K562 (cell line): Measurements from ENCODE around the gene GPRC6A. TPM values are rescaled to one million over a fixed set of nuclear protein-coding genes. Genes with fewer than 3 reads are reported as not detected.

Source experiments
- ATAC-seq: fragments of 200-7000 bp; cut with Tn5 transposase; 3 replicates; pipeline ENCODE4 v1.9.1; 2020; ENCODE audit warnings: moderate library complexity
- BruUV-seq: library from RNA; stranded (reverse); fragments of 400-500 nt; replicated peaks from 2 replicates; lab custom pipeline; 2021; lab: Mats Ljungman, UMichigan
- CTCF ChIA-PET: fragments of 300-600 bp; formaldehyde crosslinking; extraction: SDS; loops from one replicate; lab custom pipeline; 2021; ENCODE audit warnings: low intra/inter-chr PET ratio; lab: Yijun Ruan, JAX
- POLR2A ChIA-PET: fragments of 300-600, 350-650 bp; sonication (Branson Sonifier 250); formaldehyde crosslinking; extraction: SDS; loops from one replicate; lab custom pipeline; 2021; ENCODE audit warnings: antibody characterized with exemption, inconsistent platforms; lab: Yijun Ruan, JAX
- DNase-seq, 4 experiments: peaks; one replicate each; pipeline versions ENCODE4 v3.0.0 to v3.0.0-alpha.2; 2011 to 2018; ENCODE audit warnings: low spot score in 3 of 4, mixed read lengths in 3 of 4; ENCODE audit errors: extremely low read depth in 1 of 4
- FAIRE-seq: peaks from 2 replicates; lab custom pipeline; 2011; peaks lifted over from hg19 to GRCh38; lab: Jason Lieb, UNC
- H2AFZ ChIP-seq: 2 replicates; pipeline ENCODE4 v1.6.0; 2011; ENCODE audit warnings: low read depth, low read length, control low read depth, inconsistent platforms
- H3K27ac ChIP-seq: fragments of 200-600 bp; 3 replicates; pipeline ENCODE4 v1.8.0; 2011; ENCODE audit warnings: low read depth, mild to moderate bottlenecking, control low read depth, inconsistent platforms, low read length, moderate library complexity, mixed read lengths; ENCODE audit errors: extremely low read depth
- H3K27me3 ChIP-seq, 2 experiments: fragments of 300-600 bp in 1 of 2; 2 replicates in 1 of 2; 3 replicates in 1 of 2; pipeline versions ENCODE4 v1.6.0 to v1.8.0; 2011; ENCODE audit warnings: inconsistent platforms in 2 of 2, low read length in 2 of 2, mild to moderate bottlenecking in 1 of 2, mixed read lengths in 1 of 2, moderate library complexity in 1 of 2; ENCODE audit not compliant: control insufficient read depth in 2 of 2, insufficient read depth in 2 of 2
- H3K36me3 ChIP-seq: fragments of 300-600 bp; 3 replicates; pipeline ENCODE4 v1.8.0; 2011; ENCODE audit warnings: mild to moderate bottlenecking, low read length, inconsistent platforms; ENCODE audit not compliant: control insufficient read depth, insufficient read depth
- H3K4me1 ChIP-seq, 2 experiments: fragments of 200-600 bp in 1 of 2; replicated peaks in 1 of 2; 2 replicates in 1 of 2; 3 replicates in 1 of 2; pipeline versions ENCODE4 v1.5.1 to v1.8.0; 2011; ENCODE audit warnings: inconsistent platforms in 2 of 2, low read length in 2 of 2, mild to moderate bottlenecking in 1 of 2, mixed read lengths in 1 of 2, moderate library complexity in 1 of 2; ENCODE audit not compliant: control insufficient read depth in 2 of 2, insufficient read depth in 2 of 2
- H3K4me2 ChIP-seq: 2 replicates; pipeline ENCODE4 v1.6.1; 2011; ENCODE audit warnings: low read length, control low read depth, inconsistent platforms, mixed read lengths; ENCODE audit not compliant: insufficient read depth
- H3K4me3 ChIP-seq: fragments of 200-600 bp; sonication (generic), shearing (Covaris generic); 2 replicates; pipeline ENCODE4 v1.5.1; 2016; ENCODE audit warnings: control low read depth, inconsistent platforms
- H3K79me2 ChIP-seq: fragments of 200-600 bp; 3 replicates; pipeline ENCODE4 v1.8.0; 2011; ENCODE audit warnings: low read length, inconsistent platforms; ENCODE audit not compliant: control insufficient read depth, insufficient read depth
- H3K9ac ChIP-seq, 2 experiments: 2 replicates each; pipeline versions ENCODE4 v1.6.0 to v1.6.1; 2011; ENCODE audit warnings: low read depth in 2 of 2, low read length in 2 of 2, control low read depth in 1 of 2, inconsistent platforms in 1 of 2, mild to moderate bottlenecking in 1 of 2, mixed read lengths in 1 of 2; ENCODE audit not compliant: insufficient read depth in 1 of 2
- H3K9me1 ChIP-seq: one replicate; pipeline ENCODE4 v1.6.0; 2011; ENCODE audit warnings: inconsistent platforms, mild to moderate bottlenecking, low read length, moderate library complexity; ENCODE audit not compliant: control insufficient read depth, insufficient read depth
- H3K9me3 ChIP-seq: replicated peaks from 2 replicates; pipeline ENCODE4 v1.5.1; 2011; ENCODE audit warnings: low read depth, low read length, inconsistent platforms; ENCODE audit not compliant: control insufficient read depth, insufficient read depth
- H4K20me1 ChIP-seq: replicated peaks from 2 replicates; pipeline ENCODE4 v1.6.1; 2011; ENCODE audit warnings: low read length, inconsistent platforms, mixed read lengths; ENCODE audit not compliant: control insufficient read depth, insufficient read depth
- CAMTA2 ChIP-seq: fragments of 250-450 bp; sonication (Bioruptor Pico); conservative IDR thresholded peaks from 2 replicates; pipeline ENCODE4 v1.5.1; 2022
- CREB3 ChIP-seq: fragments of 450-650 bp; conservative IDR thresholded peaks from 2 replicates; pipeline ENCODE4 v1.6.1; 2016; ENCODE audit warnings: missing genetic modification characterization, low read depth, mild to moderate bottlenecking, missing compliant biosample characterization, moderate library complexity
- HNRNPL ChIP-seq: fragments of 200-400 bp; formaldehyde crosslinking; IDR thresholded peaks from 2 replicates; pipeline ENCODE4 v1.6.1; 2017; ENCODE audit warnings: low read depth, mild to moderate bottlenecking, low read length
- HOMEZ ChIP-seq: fragments of 250-450 bp; sonication (Bioruptor Pico); IDR thresholded peaks from 2 replicates; pipeline ENCODE4 v1.4.0; 2020; ENCODE audit warnings: mild to moderate bottlenecking, moderate library complexity
- MCM2 ChIP-seq: fragments of 450-650 bp; IDR thresholded peaks from 2 replicates; pipeline ENCODE4 v1.6.1; 2017; ENCODE audit warnings: low read depth, mild to moderate bottlenecking
- NRF1 ChIP-seq, 2 experiments: fragments of 450-650 bp; IDR thresholded peaks in 1 of 2; conservative IDR thresholded peaks in 1 of 2; 2 replicates each; pipeline ENCODE4 v1.6.1; 2014; ENCODE audit warnings: mild to moderate bottlenecking in 2 of 2
- POLR2G ChIP-seq: fragments of 200-400 bp; formaldehyde crosslinking; IDR thresholded peaks from 2 replicates; pipeline ENCODE4 v1.6.1; 2017; ENCODE audit warnings: low read depth, mild to moderate bottlenecking, antibody characterized with exemption, low read length, moderate library complexity
- ZNF398 ChIP-seq: fragments of 250-450 bp; sonication (Bioruptor Pico); IDR thresholded peaks from 2 replicates; pipeline ENCODE4 v1.8.0; 2021; ENCODE audit warnings: moderate library complexity, mild to moderate bottlenecking, inconsistent platforms
- ZNF586 ChIP-seq: fragments of 450-650 bp; formaldehyde crosslinking; conservative IDR thresholded peaks from 2 replicates; pipeline ENCODE4 v1.4.0; 2020; ENCODE audit warnings: mild to moderate bottlenecking, moderate library complexity
- ZNF609 ChIP-seq: sonication (generic); formaldehyde crosslinking; IDR thresholded peaks from 2 replicates; pipeline ENCODE4 v1.8.1; 2023; ENCODE audit warnings: missing genetic modification reagents, mild to moderate bottlenecking, borderline replicate concordance
- ZNF707 ChIP-seq: fragments of 250-450 bp; sonication (Bioruptor Pico); conservative IDR thresholded peaks from 2 replicates; pipeline ENCODE4 v1.8.0; 2022; ENCODE audit warnings: inconsistent platforms, mild to moderate bottlenecking, moderate library complexity
- ZNF75A ChIP-seq: fragments of 450-650 bp; formaldehyde crosslinking; IDR thresholded peaks from 2 replicates; pipeline ENCODE4 v1.4.0; 2020; ENCODE audit warnings: mild to moderate bottlenecking
- WGBS: fragments of 100-300 bp; shearing (Covaris generic); methylation state at CpG from one replicate; pipeline ENCODE4 v1.1.6; 2016; ENCODE audit warnings: low coverage, mixed read lengths; ENCODE audit not compliant: insufficient coverage; ENCODE audit errors: missing lambda C conversion rate; 5-methylcytosine and 5-hydroxymethylcytosine counted together
- in situ Hi-C: fragments of 300-500 bp; cut with MboI; formaldehyde crosslinking; loops from 4 replicates; pipeline ENCODE4 v1.15.0; 2018; ENCODE audit warnings: inconsistent platforms, mixed read lengths
- intact Hi-C: fragments of 100-400 bp; cut with micrococcal nuclease; formaldehyde crosslinking; loops from 2 replicates; pipeline ENCODE4 v1.14.2; 2022
- polyA plus RNA-seq, 8 experiments: library from polyadenylated mRNA; depleted of rRNA in 4 of 8; stranded (reverse) in 5 of 8; unstranded in 3 of 8; fragments of >200 nt; fragmentation: Nextera tagmentation in 2 of 8; fragmentation: Illumina TruSeq in 1 of 8; extraction: Ambion mirVana in 2 of 8; extraction: Trizol in 1 of 8; gene quantifications; 2 replicates each; pipeline versions ENCODE4 v1.2.1 to v1.2.3, GENCODE V29; 2011 to 2014; ENCODE audit warnings: inconsistent platforms in 1 of 8, missing spikeins in 1 of 8
- total RNA-seq, 7 experiments: library from RNA; depleted of rRNA in 6 of 7; stranded (reverse); fragments of >200 nt in 6 of 7; fragmentation: Illumina TruSeq in 2 of 7; extraction: Trizol in 2 of 7; gene quantifications; 2 replicates each; pipeline versions ENCODE4 v1.2.1 to v1.2.3, GENCODE V29; 2011 to 2021; ENCODE audit warnings: low replicate concordance in 1 of 7

The GPRC6A gene
- total and polyA plus RNA-seq, 9 of the 15 experiments (the other 6 are each of a cell fraction or from before 2014, with no cell fraction given) = 0.03 TPM; not detected in 7

- H3K4me2 ChIP-seq = no peak overlapping the region
- H3K36me3 ChIP-seq = no peaks in the 10 kb centered on the region
- H3K4me3 ChIP-seq = no peak overlapping the region
- POLR2A ChIA-PET = no interaction called here
- in situ Hi-C loops = no loop called here
- no peaks in the 10 kb centered on the region for H3K79me2 ChIP-seq
- BruUV-seq = no TSS peak
- ATAC-seq (no peak), DNase-seq (no peak)
- H3K4me1 ChIP-seq = peaks cover 0 to 4% of the 10 kb centered on the region in 2 experiments; a peak in 1 of 5 replicates
- intact Hi-C loops = no loop called here
- no peaks in the 10 kb centered on the region for H4K20me1 ChIP-seq
- no peak overlapping the region for H2AFZ ChIP-seq
- no peaks in the 10 kb centered on the region for H3K27me3 ChIP-seq
- no peak overlapping the region for H3K27ac ChIP-seq
- TF ChIP-seq NRF1 (conservative IDR thresholded peaks at IDR 0.05 in 1 of 2, IDR thresholded peaks at IDR 0.05 in 1 of 2) (no peak), POLR2G (no peak), ZNF707 (CRISPR knock-in tag) (no peak), CREB3 (tag) (no peak), ZNF398 (no peak), MCM2 (no peak), HOMEZ (CRISPR knock-in tag) (no peak), ZNF75A (no peak), CAMTA2 (CRISPR knock-in tag) (no peak), ZNF586 (CRISPR knock-in tag) (no peak), ZNF609 (CRISPR knock-in tag) (no peak), HNRNPL (no peak)
- TF ChIP-seq, all 486 proteins: peak for 0
- no peaks in the 10 kb centered on the region for H3K9me1 ChIP-seq
- WGBS = 90% methylated on average over 9 of the region's 19 CpGs
- H3K9me3 ChIP-seq = no peaks in the 10 kb centered on the region
- no peak overlapping the region for H3K9ac ChIP-seq
- FAIRE-seq = no peak
- CTCF ChIA-PET = no interaction called here
Measured at GRCh38 chr6:116764629-116764960, 64.3 kb downstream of the GPRC6A start.
